K562 (cell line): ENCODE results near the gene ASPG. TPM values are rescaled to one million over a fixed set of nuclear protein-coding genes. Genes with fewer than 3 reads are reported as not detected.

Experiments used
- ATAC-seq: fragments of 200-7000 bp; cut with Tn5 transposase; 3 replicates; pipeline ENCODE4 v1.9.1; 2020; ENCODE audit warnings: moderate library complexity
- BruUV-seq: library from RNA; stranded (reverse); fragments of 400-500 nt; replicated peaks from 2 replicates; lab custom pipeline; 2021; lab: Mats Ljungman, UMichigan
- CTCF ChIA-PET: fragments of 300-600 bp; formaldehyde crosslinking; extraction: SDS; loops from one replicate; lab custom pipeline; 2021; ENCODE audit warnings: low intra/inter-chr PET ratio; lab: Yijun Ruan, JAX
- POLR2A ChIA-PET: fragments of 300-600, 350-650 bp; sonication (Branson Sonifier 250); formaldehyde crosslinking; extraction: SDS; loops from one replicate; lab custom pipeline; 2021; ENCODE audit warnings: antibody characterized with exemption, inconsistent platforms; lab: Yijun Ruan, JAX
- DNase-seq, 4 experiments: peaks; one replicate each; pipeline versions ENCODE4 v3.0.0 to v3.0.0-alpha.2; 2011 to 2018; ENCODE audit warnings: low spot score in 3 of 4, mixed read lengths in 3 of 4; ENCODE audit errors: extremely low read depth in 1 of 4
- FAIRE-seq: peaks from 2 replicates; lab custom pipeline; 2011; peaks lifted over from hg19 to GRCh38; lab: Jason Lieb, UNC
- H2AFZ ChIP-seq: 2 replicates; pipeline ENCODE4 v1.6.0; 2011; ENCODE audit warnings: low read depth, low read length, control low read depth, inconsistent platforms
- H3K27ac ChIP-seq: fragments of 200-600 bp; 3 replicates; pipeline ENCODE4 v1.8.0; 2011; ENCODE audit warnings: low read depth, mild to moderate bottlenecking, control low read depth, inconsistent platforms, low read length, moderate library complexity, mixed read lengths; ENCODE audit errors: extremely low read depth
- H3K27me3 ChIP-seq, 2 experiments: fragments of 300-600 bp in 1 of 2; 2 replicates in 1 of 2; 3 replicates in 1 of 2; pipeline versions ENCODE4 v1.6.0 to v1.8.0; 2011; ENCODE audit warnings: inconsistent platforms in 2 of 2, low read length in 2 of 2, mild to moderate bottlenecking in 1 of 2, mixed read lengths in 1 of 2, moderate library complexity in 1 of 2; ENCODE audit not compliant: control insufficient read depth in 2 of 2, insufficient read depth in 2 of 2
- H3K36me3 ChIP-seq: fragments of 300-600 bp; 3 replicates; pipeline ENCODE4 v1.8.0; 2011; ENCODE audit warnings: mild to moderate bottlenecking, low read length, inconsistent platforms; ENCODE audit not compliant: control insufficient read depth, insufficient read depth
- H3K4me1 ChIP-seq, 2 experiments: fragments of 200-600 bp in 1 of 2; replicated peaks in 1 of 2; 2 replicates in 1 of 2; 3 replicates in 1 of 2; pipeline versions ENCODE4 v1.5.1 to v1.8.0; 2011; ENCODE audit warnings: inconsistent platforms in 2 of 2, low read length in 2 of 2, mild to moderate bottlenecking in 1 of 2, mixed read lengths in 1 of 2, moderate library complexity in 1 of 2; ENCODE audit not compliant: control insufficient read depth in 2 of 2, insufficient read depth in 2 of 2
- H3K4me2 ChIP-seq: 2 replicates; pipeline ENCODE4 v1.6.1; 2011; ENCODE audit warnings: low read length, control low read depth, inconsistent platforms, mixed read lengths; ENCODE audit not compliant: insufficient read depth
- H3K4me3 ChIP-seq: fragments of 200-600 bp; sonication (generic), shearing (Covaris generic); 2 replicates; pipeline ENCODE4 v1.5.1; 2016; ENCODE audit warnings: control low read depth, inconsistent platforms
- H3K79me2 ChIP-seq: fragments of 200-600 bp; 3 replicates; pipeline ENCODE4 v1.8.0; 2011; ENCODE audit warnings: low read length, inconsistent platforms; ENCODE audit not compliant: control insufficient read depth, insufficient read depth
- H3K9ac ChIP-seq, 2 experiments: 2 replicates each; pipeline versions ENCODE4 v1.6.0 to v1.6.1; 2011; ENCODE audit warnings: low read depth in 2 of 2, low read length in 2 of 2, control low read depth in 1 of 2, inconsistent platforms in 1 of 2, mild to moderate bottlenecking in 1 of 2, mixed read lengths in 1 of 2; ENCODE audit not compliant: insufficient read depth in 1 of 2
- H3K9me1 ChIP-seq: one replicate; pipeline ENCODE4 v1.6.0; 2011; ENCODE audit warnings: inconsistent platforms, mild to moderate bottlenecking, low read length, moderate library complexity; ENCODE audit not compliant: control insufficient read depth, insufficient read depth
- H3K9me3 ChIP-seq: replicated peaks from 2 replicates; pipeline ENCODE4 v1.5.1; 2011; ENCODE audit warnings: low read depth, low read length, inconsistent platforms; ENCODE audit not compliant: control insufficient read depth, insufficient read depth
- H4K20me1 ChIP-seq: replicated peaks from 2 replicates; pipeline ENCODE4 v1.6.1; 2011; ENCODE audit warnings: low read length, inconsistent platforms, mixed read lengths; ENCODE audit not compliant: control insufficient read depth, insufficient read depth
- PPARD ChIP-seq: fragments of 250-450 bp; sonication (Bioruptor Pico); IDR thresholded peaks from 2 replicates; pipeline ENCODE4 v1.8.0; 2022; ENCODE audit warnings: inconsistent platforms, mild to moderate bottlenecking, moderate library complexity
- RAD21 ChIP-seq, 2 experiments: fragments of 250-450 bp in 1 of 2; fragments of 450-650 bp in 1 of 2; sonication (Bioruptor Pico) in 1 of 2; formaldehyde crosslinking in 1 of 2; IDR thresholded peaks in 1 of 2; conservative IDR thresholded peaks in 1 of 2; 2 replicates each; pipeline versions ENCODE4 v1.4.0 to v1.8.0; 2020 to 2022; ENCODE audit warnings: mild to moderate bottlenecking in 2 of 2, moderate library complexity in 1 of 2
- YY1 ChIP-seq, 3 experiments: IDR thresholded peaks; 2 replicates each; pipeline ENCODE4 v1.6.1; 2011; ENCODE audit warnings: low read length in 2 of 3, mild to moderate bottlenecking in 2 of 3, moderate library complexity in 2 of 3, borderline replicate concordance in 1 of 3, control low read depth in 1 of 3, low read depth in 1 of 3; ENCODE audit not compliant: insufficient read depth in 3 of 3, insufficient replicate concordance in 2 of 3, control insufficient read depth in 1 of 3, insufficient read length in 1 of 3; ENCODE audit errors: extremely low read depth in 1 of 3
- ZKSCAN3 ChIP-seq: fragments of 250-450 bp; sonication (Bioruptor Pico); IDR thresholded peaks from 2 replicates; pipeline ENCODE4 v1.4.0; 2020
- ZNF124 ChIP-seq: sonication (generic); formaldehyde crosslinking; IDR thresholded peaks from 2 replicates; pipeline ENCODE4 v1.8.1; 2022; ENCODE audit warnings: missing genetic modification reagents
- WGBS: fragments of 100-300 bp; shearing (Covaris generic); methylation state at CpG from one replicate; pipeline ENCODE4 v1.1.6; 2016; ENCODE audit warnings: low coverage, mixed read lengths; ENCODE audit not compliant: insufficient coverage; ENCODE audit errors: missing lambda C conversion rate; 5-methylcytosine and 5-hydroxymethylcytosine counted together
- in situ Hi-C: fragments of 300-500 bp; cut with MboI; formaldehyde crosslinking; loops from 4 replicates; pipeline ENCODE4 v1.15.0; 2018; ENCODE audit warnings: inconsistent platforms, mixed read lengths
- intact Hi-C: fragments of 100-400 bp; cut with micrococcal nuclease; formaldehyde crosslinking; loops from 2 replicates; pipeline ENCODE4 v1.14.2; 2022
- polyA plus RNA-seq, 8 experiments: library from polyadenylated mRNA; depleted of rRNA in 4 of 8; stranded (reverse) in 5 of 8; unstranded in 3 of 8; fragments of >200 nt; fragmentation: Nextera tagmentation in 2 of 8; fragmentation: Illumina TruSeq in 1 of 8; extraction: Ambion mirVana in 2 of 8; extraction: Trizol in 1 of 8; gene quantifications; 2 replicates each; pipeline versions ENCODE4 v1.2.1 to v1.2.3, GENCODE V29; 2011 to 2014; ENCODE audit warnings: inconsistent platforms in 1 of 8, missing spikeins in 1 of 8
- total RNA-seq, 7 experiments: library from RNA; depleted of rRNA in 6 of 7; stranded (reverse); fragments of >200 nt in 6 of 7; fragmentation: Illumina TruSeq in 2 of 7; extraction: Trizol in 2 of 7; gene quantifications; 2 replicates each; pipeline versions ENCODE4 v1.2.1 to v1.2.3, GENCODE V29; 2011 to 2021; ENCODE audit warnings: low replicate concordance in 1 of 7
- TF ChIP-seq, protein P1 (sequence below), 3 experiments: IDR thresholded peaks in 2 of 3; conservative IDR thresholded peaks in 1 of 3; 2 replicates each; pipeline ENCODE4 v1.5.1; 2011 to 2012; ENCODE audit warnings: low read length in 3 of 3, mild to moderate bottlenecking in 3 of 3, control low read depth in 2 of 3, improper control_type of control experiment in 1 of 3, inconsistent platforms in 1 of 3, low read depth in 1 of 3, mixed read lengths in 1 of 3, moderate library complexity in 1 of 3; ENCODE audit not compliant: insufficient read depth in 2 of 3
- TF ChIP-seq, protein P2 (sequence below): fragments of 250-450 bp; sonication (Bioruptor Pico); IDR thresholded peaks from 2 replicates; pipeline ENCODE4 v1.4.0; 2020; ENCODE audit warnings: mild to moderate bottlenecking, moderate library complexity

Gene ASPG
- total and polyA plus RNA-seq, 9 of the 15 experiments (the other 6 are each of a cell fraction or from before 2014, with no cell fraction given): 0.18 TPM; not detected in 8

DNA sequence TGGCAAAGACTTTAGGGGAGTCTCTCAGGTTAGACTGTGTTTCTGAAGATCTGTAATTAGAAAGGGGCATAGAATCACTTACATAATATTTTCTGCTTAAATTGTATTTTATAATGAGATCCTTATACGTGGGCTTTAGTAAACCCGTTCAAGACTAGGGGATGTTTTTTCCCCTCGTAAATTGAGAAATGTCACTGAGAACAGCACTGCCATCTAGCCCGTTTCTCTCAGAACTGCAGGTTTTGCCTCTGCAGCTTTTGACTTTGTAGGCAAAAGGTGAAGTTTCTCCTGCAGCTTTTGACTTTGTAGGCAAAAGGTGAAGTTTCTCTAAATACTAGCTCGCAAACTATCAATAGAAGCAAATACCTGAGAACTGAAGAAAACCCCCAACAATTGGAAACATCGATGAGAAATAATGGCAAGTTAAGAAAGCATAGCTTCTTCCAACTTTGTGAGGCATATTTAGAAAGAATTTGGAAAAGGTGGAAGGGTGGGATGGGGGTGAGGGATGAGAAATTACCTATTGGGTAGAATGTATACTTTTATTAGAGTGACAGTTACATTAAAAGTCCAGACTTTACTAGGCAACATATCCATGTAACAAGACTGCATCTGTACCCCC lies 9.9 kb upstream of the ASPG start:
- ATAC-seq: no peak
- CTCF ChIA-PET: no interaction called here
- H3K27ac ChIP-seq: no peak overlapping the region
- H3K4me1 ChIP-seq: no peaks in the 10 kb centered on the region
- intact Hi-C loops: loop anchor here (5.0 kb wide), 1 partner anchor 487 kb away; no protein-coding TSS in a partner anchor
- in situ Hi-C loops: loop anchor here (10.0 kb wide), 1 partner anchor 569 kb away; no protein-coding TSS in a partner anchor
- WGBS: 2% methylated on average over 6 of the region's 6 CpGs
- DNase-seq: no peak
- no peaks in the 10 kb centered on the region for H3K79me2 ChIP-seq
- H4K20me1 ChIP-seq: no peaks in the 10 kb centered on the region
- no peaks in the 10 kb centered on the region for H3K9me1 ChIP-seq
- no peak overlapping the region for H3K4me3 ChIP-seq
- no peak overlapping the region for H3K9ac ChIP-seq
- H3K36me3 ChIP-seq: no peaks in the 10 kb centered on the region
- BruUV-seq: no TSS peak
- no peak overlapping the region for H2AFZ ChIP-seq
- POLR2A ChIA-PET: no interaction called here
- H3K9me3 ChIP-seq: 0 out of 2 replicates have a peak, but pooled peaks cover 2% of the 10 kb centered on the region
- FAIRE-seq: no peak
- H3K27me3 ChIP-seq: 0 out of 5 replicates have a peak, but pooled peaks cover 0 to 4% of the 10 kb centered on the region in 2 experiments
- no peak overlapping the region for H3K4me2 ChIP-seq
- TF ChIP-seq, protein P1, sequence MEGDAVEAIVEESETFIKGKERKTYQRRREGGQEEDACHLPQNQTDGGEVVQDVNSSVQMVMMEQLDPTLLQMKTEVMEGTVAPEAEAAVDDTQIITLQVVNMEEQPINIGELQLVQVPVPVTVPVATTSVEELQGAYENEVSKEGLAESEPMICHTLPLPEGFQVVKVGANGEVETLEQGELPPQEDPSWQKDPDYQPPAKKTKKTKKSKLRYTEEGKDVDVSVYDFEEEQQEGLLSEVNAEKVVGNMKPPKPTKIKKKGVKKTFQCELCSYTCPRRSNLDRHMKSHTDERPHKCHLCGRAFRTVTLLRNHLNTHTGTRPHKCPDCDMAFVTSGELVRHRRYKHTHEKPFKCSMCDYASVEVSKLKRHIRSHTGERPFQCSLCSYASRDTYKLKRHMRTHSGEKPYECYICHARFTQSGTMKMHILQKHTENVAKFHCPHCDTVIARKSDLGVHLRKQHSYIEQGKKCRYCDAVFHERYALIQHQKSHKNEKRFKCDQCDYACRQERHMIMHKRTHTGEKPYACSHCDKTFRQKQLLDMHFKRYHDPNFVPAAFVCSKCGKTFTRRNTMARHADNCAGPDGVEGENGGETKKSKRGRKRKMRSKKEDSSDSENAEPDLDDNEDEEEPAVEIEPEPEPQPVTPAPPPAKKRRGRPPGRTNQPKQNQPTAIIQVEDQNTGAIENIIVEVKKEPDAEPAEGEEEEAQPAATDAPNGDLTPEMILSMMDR (IDR thresholded peaks at IDR 0.05 in 2 of 3, conservative IDR thresholded peaks at IDR 0.05 in 1 of 3; ENCODE audit: insufficient read depth in 2 of 3, low read depth in 1 of 3, low read length in 3 of 3): peak; percentile 20 to 34 (median 32); a peak in 3 of 6 replicates
- TF ChIP-seq, protein P2, sequence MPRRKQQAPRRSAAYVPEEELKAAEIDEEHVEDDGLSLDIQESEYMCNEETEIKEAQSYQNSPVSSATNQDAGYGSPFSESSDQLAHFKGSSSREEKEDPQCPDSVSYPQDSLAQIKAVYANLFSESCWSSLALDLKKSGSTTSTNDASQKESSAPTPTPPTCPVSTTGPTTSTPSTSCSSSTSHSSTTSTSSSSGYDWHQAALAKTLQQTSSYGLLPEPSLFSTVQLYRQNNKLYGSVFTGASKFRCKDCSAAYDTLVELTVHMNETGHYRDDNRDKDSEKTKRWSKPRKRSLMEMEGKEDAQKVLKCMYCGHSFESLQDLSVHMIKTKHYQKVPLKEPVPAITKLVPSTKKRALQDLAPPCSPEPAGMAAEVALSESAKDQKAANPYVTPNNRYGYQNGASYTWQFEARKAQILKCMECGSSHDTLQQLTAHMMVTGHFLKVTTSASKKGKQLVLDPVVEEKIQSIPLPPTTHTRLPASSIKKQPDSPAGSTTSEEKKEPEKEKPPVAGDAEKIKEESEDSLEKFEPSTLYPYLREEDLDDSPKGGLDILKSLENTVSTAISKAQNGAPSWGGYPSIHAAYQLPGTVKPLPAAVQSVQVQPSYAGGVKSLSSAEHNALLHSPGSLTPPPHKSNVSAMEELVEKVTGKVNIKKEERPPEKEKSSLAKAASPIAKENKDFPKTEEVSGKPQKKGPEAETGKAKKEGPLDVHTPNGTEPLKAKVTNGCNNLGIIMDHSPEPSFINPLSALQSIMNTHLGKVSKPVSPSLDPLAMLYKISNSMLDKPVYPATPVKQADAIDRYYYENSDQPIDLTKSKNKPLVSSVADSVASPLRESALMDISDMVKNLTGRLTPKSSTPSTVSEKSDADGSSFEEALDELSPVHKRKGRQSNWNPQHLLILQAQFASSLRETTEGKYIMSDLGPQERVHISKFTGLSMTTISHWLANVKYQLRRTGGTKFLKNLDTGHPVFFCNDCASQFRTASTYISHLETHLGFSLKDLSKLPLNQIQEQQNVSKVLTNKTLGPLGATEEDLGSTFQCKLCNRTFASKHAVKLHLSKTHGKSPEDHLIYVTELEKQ: no peak
- TF ChIP-seq ZNF124 (CRISPR knock-in tag): no peak
- TF ChIP-seq PPARD (CRISPR knock-in tag): no peak
- TF ChIP-seq RAD21 (CRISPR knock-in tag; conservative IDR thresholded peaks at IDR 0.05 in 1 of 2, IDR thresholded peaks at IDR 0.05 in 1 of 2): peak in 1 of 2 experiments; percentile 42; a peak in 1 of 4 replicates
- TF ChIP-seq ZKSCAN3 (CRISPR knock-in tag): no peak
- no peak for TF ChIP-seq YY1 (IDR thresholded peaks at IDR 0.05; ENCODE audit: borderline replicate concordance in 1 of 3, control insufficient read depth in 1 of 3, extremely low read depth in 1 of 3, insufficient read depth in 3 of 3, insufficient read length in 1 of 3, insufficient replicate concordance in 2 of 3, low read depth in 1 of 3, low read length in 2 of 3)
